PC-3 (cell line): ENCODE data around the gene ARL6IP4. TPM values are rescaled to one million over a fixed set of nuclear protein-coding genes. Genes with fewer than 3 reads are reported as not detected.

Experiments used
- ATAC-seq: fragments of 200-7000 bp; cut with Tn5 transposase; 2 replicates; pipeline ENCODE4 v1.9.1; 2020; ENCODE audit warnings: mild to moderate bottlenecking, moderate library complexity
- BruUV-seq: library from RNA; stranded (reverse); fragments of 400-500 nt; replicated peaks from 2 replicates; lab custom pipeline; 2021; lab: Mats Ljungman, UMichigan
- CTCF ChIA-PET: fragments of 300-600 bp; sonication (Branson Sonifier 250); formaldehyde crosslinking; loops from one replicate; lab custom pipeline; 2022; ENCODE audit warnings: antibody characterized with exemption; lab: Charles Lee
- POLR2A ChIA-PET: fragments of 300-600 bp; sonication (Branson Sonifier 250); formaldehyde crosslinking; loops from one replicate; lab custom pipeline; 2022; ENCODE audit warnings: antibody characterized with exemption; ENCODE audit not compliant: unreplicated experiment; lab: Charles Lee
- DNase-seq: peaks from one replicate; pipeline ENCODE4 v3.0.0-alpha.2; 2015
- H2AFZ ChIP-seq: fragments of 300-600 bp; sonication (generic); 2 replicates; pipeline ENCODE4 v1.6.0; 2016; ENCODE audit warnings: antibody characterized with exemption, low read length
- H3F3A ChIP-seq: fragments of 300-600 bp; sonication (generic); one replicate; pipeline ENCODE4 v1.6.0; 2017; ENCODE audit warnings: antibody characterized with exemption, low read length, control low read depth, mild to moderate bottlenecking; ENCODE audit not compliant: unreplicated experiment
- H3K27ac ChIP-seq: fragments of 300-600 bp; sonication (generic); 2 replicates; pipeline ENCODE4 v1.5.1; 2016; ENCODE audit warnings: mild to moderate bottlenecking, low read length
- H3K27me3 ChIP-seq: fragments of 300-600 bp; sonication (generic); 2 replicates; pipeline ENCODE4 v1.6.1; 2016; ENCODE audit warnings: low read length, mixed read lengths
- H3K36me3 ChIP-seq: fragments of 300-600 bp; sonication (generic); 2 replicates; pipeline ENCODE4 v1.6.1; 2016; ENCODE audit warnings: low read depth, mixed run types, low read length, mixed read lengths
- H3K4me1 ChIP-seq: fragments of 300-600 bp; sonication (generic); 2 replicates; pipeline ENCODE4 v1.5.1; 2016; ENCODE audit warnings: low read length; ENCODE audit not compliant: insufficient read depth
- H3K4me2 ChIP-seq: fragments of 300-600 bp; sonication (generic); 2 replicates; pipeline ENCODE4 v1.6.0; 2016; ENCODE audit warnings: low read length
- H3K4me3 ChIP-seq: fragments of 300-600 bp; sonication (generic); 2 replicates; pipeline ENCODE4 v1.5.1; 2016; ENCODE audit warnings: mild to moderate bottlenecking, low read length, mixed read lengths
- H3K79me2 ChIP-seq: fragments of 300-600 bp; sonication (generic); 2 replicates; pipeline ENCODE4 v1.6.1; 2017; ENCODE audit warnings: low read length, mixed read lengths
- H3K9ac ChIP-seq: fragments of 300-600 bp; sonication (generic); 2 replicates; pipeline ENCODE4 v1.6.0; 2016; ENCODE audit warnings: mild to moderate bottlenecking, low read length
- H3K9me2 ChIP-seq: fragments of 300-600 bp; sonication (generic); replicated peaks from 2 replicates; pipeline ENCODE4 v1.6.1; 2016; ENCODE audit warnings: mixed run types, low read length, mixed read lengths
- H3K9me3 ChIP-seq: fragments of 300-600 bp; sonication (generic); 2 replicates; pipeline ENCODE4 v1.6.1; 2016; ENCODE audit warnings: low read length, mixed read lengths
- H4K20me1 ChIP-seq: fragments of 300-600 bp; sonication (generic); 2 replicates; pipeline ENCODE4 v1.6.1; 2016; ENCODE audit warnings: low read length, mixed read lengths
- EZH2 ChIP-seq: fragments of 300-600 bp; sonication (generic); IDR thresholded peaks from one replicate; pipeline ENCODE4 v1.6.1; 2017; ENCODE audit warnings: antibody characterized with exemption, mild to moderate bottlenecking, low read length; ENCODE audit not compliant: unreplicated experiment
- EZH2phosphoT487 ChIP-seq: fragments of 300-600 bp; sonication (generic); IDR thresholded peaks from 2 replicates; pipeline ENCODE4 v1.6.1; 2018; ENCODE audit warnings: mild to moderate bottlenecking, antibody characterized with exemption, low read length, borderline replicate concordance
- intact Hi-C: fragments of 100-400 bp; cut with micrococcal nuclease; formaldehyde crosslinking; loops from 2 replicates; pipeline ENCODE4 v1.9.0; 2023
- total RNA-seq: library from RNA; depleted of rRNA; stranded (reverse); fragments of >200 nt; gene quantifications from 2 replicates; pipeline ENCODE4 v1.2.3, GENCODE V29; 2014
- TF ChIP-seq, protein P1 (sequence below): fragments of 300-600 bp; sonication (generic); conservative IDR thresholded peaks from 2 replicates; pipeline ENCODE4 v1.5.1; 2017; ENCODE audit warnings: antibody characterized with exemption, low read depth, mild to moderate bottlenecking, low read length

The ARL6IP4 gene
- total RNA-seq, 1 experiment from 2014 or later, result 363 TPM

DNA sequence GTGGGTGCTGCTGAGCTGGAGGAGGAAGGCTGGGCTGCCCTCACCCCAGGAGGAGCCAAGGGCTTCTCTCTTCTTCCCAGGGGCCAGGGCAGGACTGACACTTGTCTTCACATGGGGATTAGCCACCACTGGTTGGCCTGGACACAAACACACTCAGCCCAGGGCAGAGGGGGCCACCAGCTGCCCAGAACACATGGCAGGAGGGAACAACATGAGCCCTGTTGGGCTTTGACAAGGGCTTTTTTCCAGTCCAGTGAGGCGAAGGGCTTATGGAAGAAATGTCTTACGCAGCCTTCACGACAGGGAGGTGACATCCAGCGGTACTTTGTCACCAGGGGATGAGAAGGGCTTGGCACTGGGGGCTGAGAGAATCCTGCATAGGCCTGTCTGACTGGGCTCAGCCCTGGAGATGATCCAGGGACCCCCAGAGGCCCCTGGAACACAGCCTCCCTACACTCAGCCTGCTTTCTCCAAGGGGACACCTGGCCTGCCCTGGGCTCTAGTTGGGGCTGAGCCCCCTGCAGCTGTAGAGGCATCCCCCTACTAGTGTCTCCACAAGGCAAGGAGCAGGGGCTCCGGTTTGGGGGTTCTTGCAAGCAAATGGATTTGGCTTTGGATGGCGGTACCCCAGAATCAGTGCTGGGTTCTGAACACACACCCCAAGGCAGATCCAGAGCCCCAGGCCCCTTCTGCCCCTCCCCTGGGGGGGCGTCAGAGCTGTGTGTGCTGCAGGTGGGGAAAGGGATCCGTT lies 18.9 kb downstream of the ARL6IP4 start:
- intact Hi-C loops, result no loop called here
- H3F3A ChIP-seq, result no peaks in the 10 kb centered on the region
- DNase-seq (no peak), ATAC-seq (no peak)
- ChIA-PET POLR2A (no interaction called here), CTCF (no interaction called here)
- no peaks in the 10 kb centered on the region for H3K36me3 ChIP-seq
- no peaks in the 10 kb centered on the region for H3K79me2 ChIP-seq
- no peaks in the 10 kb centered on the region for H3K9me2 ChIP-seq
- BruUV-seq, result no TSS peak
- no peak for TF ChIP-seq EZH2phosphoT487
- no peak for TF ChIP-seq EZH2
- no peaks in the 10 kb centered on the region for H4K20me1 ChIP-seq
- H2AFZ ChIP-seq, result no peak overlapping the region
- H3K27ac ChIP-seq, result no peak overlapping the region
- no peak overlapping the region for H3K4me2 ChIP-seq
- H3K9ac ChIP-seq, result no peak overlapping the region
- H3K4me3 ChIP-seq, result no peak overlapping the region
- H3K9me3 ChIP-seq, result no peaks in the 10 kb centered on the region
- no peaks in the 10 kb centered on the region for H3K27me3 ChIP-seq
- no peaks in the 10 kb centered on the region for H3K4me1 ChIP-seq

DNA sequence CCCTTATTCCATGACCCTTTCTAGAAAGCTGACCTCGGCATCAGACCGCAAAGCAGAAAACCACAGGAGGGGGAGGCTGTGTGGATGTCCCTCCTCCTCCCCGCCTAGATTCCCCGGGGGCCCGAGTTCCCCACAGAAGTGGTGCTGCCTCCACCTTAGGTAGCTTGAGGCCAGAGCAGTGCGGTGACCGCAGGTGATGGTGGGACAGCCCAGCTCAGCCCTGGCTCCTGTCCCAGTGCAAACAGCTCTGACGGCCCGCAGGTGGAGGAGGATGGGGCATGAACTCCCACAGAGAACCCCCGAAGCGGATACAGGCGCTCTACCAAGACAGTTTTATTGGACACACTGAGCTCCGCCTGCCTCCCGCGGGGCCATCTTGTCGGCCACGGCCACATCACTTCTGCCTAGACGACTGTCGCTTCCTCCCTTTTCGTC lies 19.5 kb downstream of the ARL6IP4 start:
- CTCF ChIA-PET, result no interaction called here
- H3K27ac ChIP-seq, result no peak overlapping the region
- no peak overlapping the region for H3K9ac ChIP-seq
- H3F3A ChIP-seq, result no peaks in the 10 kb centered on the region
- BruUV-seq, result no TSS peak
- no peaks in the 10 kb centered on the region for H3K27me3 ChIP-seq
- no peaks in the 10 kb centered on the region for H4K20me1 ChIP-seq
- H3K9me3 ChIP-seq, result no peaks in the 10 kb centered on the region
- H3K79me2 ChIP-seq, result no peaks in the 10 kb centered on the region
- H3K36me3 ChIP-seq, result no peaks in the 10 kb centered on the region
- no peak for DNase-seq
- no peak overlapping the region for H2AFZ ChIP-seq
- intact Hi-C loops, result no loop called here
- no peak for TF ChIP-seq EZH2
- H3K9me2 ChIP-seq, result no peaks in the 10 kb centered on the region
- no peak for ATAC-seq
- POLR2A ChIA-PET, result no interaction called here
- H3K4me1 ChIP-seq, result no peaks in the 10 kb centered on the region
- H3K4me3 ChIP-seq, result no peak overlapping the region
- no peak overlapping the region for H3K4me2 ChIP-seq

DNA sequence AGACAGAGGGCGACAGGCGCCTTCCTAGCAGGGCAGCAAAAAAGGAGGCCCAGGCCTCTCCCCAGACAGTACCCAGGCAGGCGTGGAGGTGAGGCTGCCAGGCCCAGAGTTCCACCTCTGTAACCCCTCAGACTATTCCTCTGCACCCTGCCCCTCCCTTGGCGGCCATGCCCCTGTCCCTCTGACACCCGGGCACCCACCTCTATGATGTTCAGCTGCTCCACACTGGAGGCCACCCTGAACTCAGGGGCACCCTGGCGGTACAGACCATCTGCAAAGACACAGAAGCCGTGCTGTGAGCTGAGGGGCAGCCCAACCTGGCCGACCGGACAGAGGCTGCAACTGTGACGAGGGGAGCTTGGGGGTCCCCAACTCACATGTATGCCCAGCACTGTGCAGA lies 20.1 kb downstream of the ARL6IP4 start:
- no peaks in the 10 kb centered on the region for H3K79me2 ChIP-seq
- H3K4me3 ChIP-seq, result no peak overlapping the region
- H4K20me1 ChIP-seq, result no peaks in the 10 kb centered on the region
- H3K9ac ChIP-seq, result no peak overlapping the region
- ChIA-PET CTCF (no interaction called here), POLR2A (no interaction called here)
- H3K9me3 ChIP-seq, result no peaks in the 10 kb centered on the region
- H3K4me2 ChIP-seq, result no peak overlapping the region
- H3F3A ChIP-seq, result no peaks in the 10 kb centered on the region
- no peaks in the 10 kb centered on the region for H3K4me1 ChIP-seq
- BruUV-seq, result no TSS peak
- no peak overlapping the region for H3K27ac ChIP-seq
- no peaks in the 10 kb centered on the region for H3K9me2 ChIP-seq
- H3K27me3 ChIP-seq, result no peaks in the 10 kb centered on the region
- H3K36me3 ChIP-seq, result no peaks in the 10 kb centered on the region
- TF ChIP-seq EZH2phosphoT487 (no peak), EZH2 (no peak)
- TF ChIP-seq, protein P1, sequence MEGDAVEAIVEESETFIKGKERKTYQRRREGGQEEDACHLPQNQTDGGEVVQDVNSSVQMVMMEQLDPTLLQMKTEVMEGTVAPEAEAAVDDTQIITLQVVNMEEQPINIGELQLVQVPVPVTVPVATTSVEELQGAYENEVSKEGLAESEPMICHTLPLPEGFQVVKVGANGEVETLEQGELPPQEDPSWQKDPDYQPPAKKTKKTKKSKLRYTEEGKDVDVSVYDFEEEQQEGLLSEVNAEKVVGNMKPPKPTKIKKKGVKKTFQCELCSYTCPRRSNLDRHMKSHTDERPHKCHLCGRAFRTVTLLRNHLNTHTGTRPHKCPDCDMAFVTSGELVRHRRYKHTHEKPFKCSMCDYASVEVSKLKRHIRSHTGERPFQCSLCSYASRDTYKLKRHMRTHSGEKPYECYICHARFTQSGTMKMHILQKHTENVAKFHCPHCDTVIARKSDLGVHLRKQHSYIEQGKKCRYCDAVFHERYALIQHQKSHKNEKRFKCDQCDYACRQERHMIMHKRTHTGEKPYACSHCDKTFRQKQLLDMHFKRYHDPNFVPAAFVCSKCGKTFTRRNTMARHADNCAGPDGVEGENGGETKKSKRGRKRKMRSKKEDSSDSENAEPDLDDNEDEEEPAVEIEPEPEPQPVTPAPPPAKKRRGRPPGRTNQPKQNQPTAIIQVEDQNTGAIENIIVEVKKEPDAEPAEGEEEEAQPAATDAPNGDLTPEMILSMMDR, result no peak
- no peak overlapping the region for H2AFZ ChIP-seq
- DNase-seq (no peak), ATAC-seq (no peak)
- intact Hi-C loops, result no loop called here
